PC-9 (cell line): ENCODE measurements around the gene KLHDC7B. TPM values are rescaled to one million over a fixed set of nuclear protein-coding genes. Genes with fewer than 3 reads are reported as not detected.

ENCODE experiments used
- BruUV-seq: library from RNA; stranded (reverse); fragments of 400-500 nt; replicated peaks from 2 replicates; lab custom pipeline; 2021; lab: Mats Ljungman, UMichigan
- CTCF ChIA-PET: fragments of 300-600 bp; sonication (Branson Sonifier 250); formaldehyde crosslinking; loops from one replicate; lab custom pipeline; 2022; ENCODE audit warnings: antibody characterized with exemption; lab: Charles Lee
- POLR2A ChIA-PET: fragments of 300-600 bp; sonication (Branson Sonifier 250); formaldehyde crosslinking; loops from one replicate; lab custom pipeline; 2022; ENCODE audit warnings: antibody characterized with exemption; ENCODE audit not compliant: unreplicated experiment; lab: Charles Lee
- DNase-seq, 2 experiments: peaks; one replicate each; pipeline versions ENCODE4 v3.0.0 to v3.0.0-alpha.2; 2015 to 2022; ENCODE audit warnings: mixed read lengths in 1 of 2
- H2AFZ ChIP-seq: fragments of 200-600 bp; sonication (generic); 2 replicates; pipeline ENCODE4 v1.8.1; 2017; ENCODE audit warnings: antibody characterized with exemption
- H3F3A ChIP-seq: fragments of 200-600 bp; sonication (generic); 2 replicates; pipeline ENCODE4 v1.8.1; 2017; ENCODE audit warnings: antibody characterized with exemption, mild to moderate bottlenecking, low read depth; ENCODE audit not compliant: insufficient read depth
- H3K27ac ChIP-seq: fragments of 200-600 bp; sonication (generic); 2 replicates; pipeline ENCODE4 v1.6.1; 2016; ENCODE audit warnings: mixed run types
- H3K27me3 ChIP-seq: fragments of 200-600 bp; sonication (generic); 2 replicates; pipeline ENCODE4 v1.6.1; 2016; ENCODE audit warnings: low read depth, mixed run types; ENCODE audit not compliant: insufficient read depth
- H3K36me3 ChIP-seq: fragments of 200-600 bp; sonication (generic); 2 replicates; pipeline ENCODE4 v1.6.1; 2016; ENCODE audit warnings: low read depth, mixed run types
- H3K4me1 ChIP-seq: fragments of 200-600 bp; sonication (generic); replicated peaks from 2 replicates; pipeline ENCODE4 v1.6.1; 2016; ENCODE audit warnings: mixed run types; ENCODE audit not compliant: insufficient read depth
- H3K4me2 ChIP-seq: fragments of 200-600 bp; sonication (generic); 2 replicates; pipeline ENCODE4 v1.6.1; 2017; ENCODE audit warnings: mixed run types
- H3K4me3 ChIP-seq: fragments of 200-600 bp; sonication (generic); 2 replicates; pipeline ENCODE4 v1.6.1; 2016; ENCODE audit warnings: mixed run types
- H3K79me2 ChIP-seq: fragments of 200-600 bp; sonication (generic); 2 replicates; pipeline ENCODE4 v1.6.1; 2017; ENCODE audit warnings: low read depth, mixed run types
- H3K9me2 ChIP-seq: fragments of 200-600 bp; sonication (generic); 2 replicates; pipeline ENCODE4 v1.8.1; 2017; ENCODE audit warnings: mild to moderate bottlenecking; ENCODE audit not compliant: insufficient read depth
- H3K9me3 ChIP-seq: fragments of 200-600 bp; sonication (generic); 2 replicates; pipeline ENCODE4 v1.8.1; 2016; ENCODE audit warnings: low read depth; ENCODE audit not compliant: insufficient read depth
- H4K20me1 ChIP-seq: fragments of 200-600 bp; sonication (generic); 2 replicates; pipeline ENCODE4 v1.8.1; 2017; ENCODE audit not compliant: insufficient read depth
- EZH2 ChIP-seq: fragments of 200-600 bp; sonication (generic); IDR thresholded peaks from 2 replicates; pipeline ENCODE4 v1.8.0; 2017; ENCODE audit warnings: antibody characterized with exemption, low read depth
- intact Hi-C: fragments of 100-400 bp; cut with micrococcal nuclease; formaldehyde crosslinking; loops from one replicate; pipeline ENCODE4 v1.10.0; 2022; ENCODE audit not compliant: unreplicated experiment
- total RNA-seq: library from RNA; stranded (reverse); gene quantifications from 2 replicates; pipeline ENCODE4 v1.2.3, GENCODE V29; 2021
- TF ChIP-seq, protein P1 (sequence below): fragments of 200-600 bp; sonication (generic); conservative IDR thresholded peaks from 2 replicates; pipeline ENCODE4 v1.6.1; 2017; ENCODE audit warnings: mixed run types, antibody characterized with exemption, mild to moderate bottlenecking, moderate library complexity

KLHDC7B gene
- total RNA-seq, 1 experiment from 2014 or later: 0.72 TPM

DNA sequence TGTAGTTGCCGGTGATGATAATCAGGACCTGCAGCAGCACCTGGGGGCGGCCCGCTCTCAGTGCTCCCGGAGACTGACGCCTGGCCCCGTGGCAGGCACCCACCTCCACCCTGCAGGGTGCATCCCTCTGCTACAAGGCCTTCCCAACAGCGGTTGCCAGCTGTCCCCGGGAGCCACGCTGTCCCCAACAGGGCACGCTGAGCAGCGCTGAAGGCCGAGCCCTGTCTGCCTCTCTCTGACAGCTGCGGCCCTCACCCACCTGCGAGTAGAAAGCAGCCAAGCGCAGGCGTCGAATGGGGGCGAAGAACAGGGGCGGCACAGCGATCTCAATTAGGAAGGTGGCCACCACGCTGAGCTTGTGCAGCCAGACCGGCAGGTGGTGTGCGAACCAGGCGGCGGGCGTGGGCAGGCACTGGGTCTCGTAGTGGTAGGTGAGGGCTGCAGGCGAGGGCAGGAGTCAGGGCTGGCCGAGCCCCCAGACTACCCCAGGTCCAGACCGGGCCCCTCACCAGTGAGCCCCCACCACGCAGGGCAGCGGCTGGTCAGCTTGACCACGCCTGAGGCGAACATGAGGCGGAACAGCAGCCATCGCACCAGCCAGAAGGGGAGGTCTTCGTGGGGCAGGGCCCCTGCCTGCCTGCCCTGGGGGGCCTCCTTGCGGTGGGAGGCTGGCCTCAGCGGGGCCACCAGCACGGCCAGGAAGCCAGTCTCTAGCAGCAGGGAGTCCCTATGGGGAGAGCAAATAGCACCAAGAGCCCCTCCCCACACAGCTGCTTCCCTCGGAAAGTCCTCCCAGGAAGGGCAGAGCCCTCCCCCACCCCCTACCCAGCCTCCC, 39.7 kb upstream of the KLHDC7B start:
- no peak overlapping the region for H3K27ac ChIP-seq

DNA sequence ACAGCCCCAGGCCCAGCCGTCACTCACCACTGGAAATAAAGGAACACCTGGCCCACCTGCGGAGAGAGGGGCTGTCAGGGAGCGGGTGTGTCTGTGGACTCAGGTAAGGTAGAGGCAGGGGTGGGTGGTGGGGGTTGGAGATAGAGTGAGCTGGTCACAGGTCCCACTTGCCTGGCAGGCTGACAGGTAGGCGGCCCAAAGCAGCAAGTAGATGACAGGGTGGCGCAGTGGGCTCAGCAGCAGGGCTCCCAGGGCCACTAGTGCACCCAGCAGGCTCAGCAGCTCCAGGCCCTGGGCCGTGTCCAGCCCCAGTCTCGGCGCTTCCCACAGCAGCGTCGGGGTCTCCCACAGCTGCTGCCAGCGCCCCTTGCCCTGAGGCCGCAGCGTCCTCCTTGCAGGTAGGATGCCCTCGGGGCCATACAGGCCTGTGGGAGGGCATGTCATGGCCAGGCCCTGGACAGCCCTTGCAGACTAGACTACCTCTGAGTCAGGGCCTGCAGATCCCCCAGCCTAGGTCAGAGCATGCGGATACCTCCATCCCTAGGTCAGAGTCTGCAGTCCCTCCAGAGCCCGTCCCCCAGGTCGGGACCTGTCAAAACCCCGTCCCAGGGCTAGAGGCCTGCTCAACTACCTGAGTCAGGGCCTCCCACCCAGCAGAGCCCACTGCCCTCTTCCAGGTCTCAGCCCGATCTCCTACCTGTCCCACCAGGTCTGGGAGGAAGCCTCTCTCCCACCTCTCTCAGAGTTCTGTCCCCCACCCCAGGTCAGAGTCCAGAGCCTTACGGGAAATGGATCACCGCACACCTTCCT, 38.9 kb upstream of the KLHDC7B start:
- Histone ChIP-seq H3K9me2 (no peaks in the 10 kb centered on the region), H2AFZ (peak overlapping the region; percentile 94), H3F3A (peaks cover 3% of the 10 kb centered on the region; the same call in 1 of the 2 replicates), H4K20me1 (peaks cover 9% of the 10 kb centered on the region), H3K36me3 (0 out of 2 replicates have a peak, but pooled peaks cover 5% of the 10 kb centered on the region), H3K4me1 (peaks cover 19% of the 10 kb centered on the region), H3K9me3 (no peaks in the 10 kb centered on the region), H3K27ac (no peak overlapping the region), H3K4me3 (peak overlapping the region; percentile 97), H3K79me2 (peaks cover 39% of the 10 kb centered on the region), H3K27me3 (no peaks in the 10 kb centered on the region), H3K4me2 (peak overlapping the region; percentile 94)
- ChIA-PET POLR2A (no interaction called here), CTCF (no interaction called here)
- DNase-seq: no peak
- no TSS peak for BruUV-seq
- TF ChIP-seq, protein P1, sequence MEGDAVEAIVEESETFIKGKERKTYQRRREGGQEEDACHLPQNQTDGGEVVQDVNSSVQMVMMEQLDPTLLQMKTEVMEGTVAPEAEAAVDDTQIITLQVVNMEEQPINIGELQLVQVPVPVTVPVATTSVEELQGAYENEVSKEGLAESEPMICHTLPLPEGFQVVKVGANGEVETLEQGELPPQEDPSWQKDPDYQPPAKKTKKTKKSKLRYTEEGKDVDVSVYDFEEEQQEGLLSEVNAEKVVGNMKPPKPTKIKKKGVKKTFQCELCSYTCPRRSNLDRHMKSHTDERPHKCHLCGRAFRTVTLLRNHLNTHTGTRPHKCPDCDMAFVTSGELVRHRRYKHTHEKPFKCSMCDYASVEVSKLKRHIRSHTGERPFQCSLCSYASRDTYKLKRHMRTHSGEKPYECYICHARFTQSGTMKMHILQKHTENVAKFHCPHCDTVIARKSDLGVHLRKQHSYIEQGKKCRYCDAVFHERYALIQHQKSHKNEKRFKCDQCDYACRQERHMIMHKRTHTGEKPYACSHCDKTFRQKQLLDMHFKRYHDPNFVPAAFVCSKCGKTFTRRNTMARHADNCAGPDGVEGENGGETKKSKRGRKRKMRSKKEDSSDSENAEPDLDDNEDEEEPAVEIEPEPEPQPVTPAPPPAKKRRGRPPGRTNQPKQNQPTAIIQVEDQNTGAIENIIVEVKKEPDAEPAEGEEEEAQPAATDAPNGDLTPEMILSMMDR: no peak
- no peak for TF ChIP-seq EZH2
- intact Hi-C loops: loop anchor here (5.0 kb wide), 2 partner anchors 75 to 165 kb away; partner anchors contain the start of genes CHKB and PPP6R2

More for the DNA sequence above, 39.7 kb upstream of the KLHDC7B start:
- intact Hi-C loops: loop anchor here (5.0 kb wide), 2 partner anchors 76 to 164 kb away; partner anchors contain the start of genes CHKB and PPP6R2
- 0 out of 2 replicates have a peak, but pooled peaks cover 5% of the 10 kb centered on the region for H3K36me3 ChIP-seq
- CTCF ChIA-PET: no interaction called here
- H3K9me2 ChIP-seq: no peaks in the 10 kb centered on the region
- no TSS peak for BruUV-seq
- TF ChIP-seq, protein P1: no peak
- TF ChIP-seq EZH2: no peak
- DNase-seq: no peak
- H4K20me1 ChIP-seq: peaks cover 9% of the 10 kb centered on the region; the same call in 1 of the 2 replicates
- H3F3A ChIP-seq: peaks cover 11% of the 10 kb centered on the region; the same call in 1 of the 2 replicates
- H3K4me1 ChIP-seq: peaks cover 19% of the 10 kb centered on the region
- H3K4me2 ChIP-seq: peak overlapping the region; percentile 94
- H3K27me3 ChIP-seq: no peaks in the 10 kb centered on the region
- POLR2A ChIA-PET: no interaction called here
- peaks cover 33% of the 10 kb centered on the region for H3K79me2 ChIP-seq
- no peak overlapping the region; the same call in 1 of the 2 replicates for H3K4me3 ChIP-seq
- no peak overlapping the region for H2AFZ ChIP-seq
- H3K9me3 ChIP-seq: no peaks in the 10 kb centered on the region
